Activated CD8-positive, alpha-beta T cell treated with anti-CD3 and anti-CD28 coated beads for 36 hours (primary cell): ENCODE results near the gene RAX. TPM values are rescaled to one million over a fixed set of nuclear protein-coding genes. Genes with fewer than 3 reads are reported as not detected.

Source experiments
- ATAC-seq: fragments of 200-7000 bp; cut with Tn5 transposase; one replicate; pipeline ENCODE4 v1.10.0; 2021; ENCODE audit warnings: mild to moderate bottlenecking, moderate library complexity
- CTCF ChIA-PET: fragments of 350-600 bp; sonication (Branson Sonifier 250); formaldehyde crosslinking; loops from one replicate; lab custom pipeline; 2021; ENCODE audit warnings: antibody characterized with exemption; lab: Charles Lee
- POLR2A ChIA-PET: fragments of 350-600 bp; sonication (Branson Sonifier 250); formaldehyde crosslinking; loops from one replicate; lab custom pipeline; 2021; ENCODE audit warnings: antibody characterized with exemption; lab: Charles Lee
- DNase-seq: peaks from one replicate; pipeline ENCODE4 v3.0.0-alpha.2; 2020
- H3K27ac Mint-ChIP-seq: one replicate; pipeline ENCODE4 v1.8.0; 2021; ENCODE audit warnings: mild to moderate bottlenecking, mixed read lengths
- H3K27me3 Mint-ChIP-seq: one replicate; pipeline ENCODE4 v1.8.0; 2021; ENCODE audit warnings: mixed read lengths
- H3K36me3 Mint-ChIP-seq: one replicate; pipeline ENCODE4 v1.8.0; 2021; ENCODE audit warnings: low read depth, mixed read lengths
- H3K4me1 Mint-ChIP-seq: one replicate; pipeline ENCODE4 v1.8.0; 2021; ENCODE audit warnings: low read depth, mixed read lengths
- H3K4me3 Mint-ChIP-seq: one replicate; pipeline ENCODE4 v1.8.0; 2021; ENCODE audit warnings: mild to moderate bottlenecking, moderate library complexity, mixed read lengths
- H3K9me3 Mint-ChIP-seq: one replicate; pipeline ENCODE4 v1.8.0; 2021; ENCODE audit warnings: mixed read lengths
- CTCF ChIP-seq: fragments of 200-600 bp; IDR thresholded peaks from one replicate; pipeline ENCODE4 v1.8.0; 2022; ENCODE audit warnings: antibody characterized with exemption, mild to moderate bottlenecking
- intact Hi-C: fragments of 100-400 bp; cut with micrococcal nuclease; formaldehyde crosslinking; loops from one replicate; pipeline ENCODE4 v1.10.0; 2022
- total RNA-seq, 2 experiments: library from RNA; stranded (reverse); gene quantifications; one replicate each; pipeline ENCODE4 v1.2.3, GENCODE V29; 2021

Gene RAX
- total RNA-seq, 2 experiments from 2014 or later: not detected

- POLR2A ChIA-PET: interaction anchor here (0.7 kb wide), 2 partner anchors 93 to 455 kb away, joined by 3 read pairs; no protein-coding TSS in a partner anchor
- CTCF ChIA-PET: interaction anchor here (0.5 to 11.4 kb wide), 25 partner anchors 9 to 231 kb away, joined by 3 to 219 read pairs (median 3); partner anchors contain the start of gene CPLX4
- intact Hi-C loops: loop anchor here (5.0 kb wide), 1 partner anchor 61 kb away; no protein-coding TSS in a partner anchor
- peaks cover 33% of the 10 kb centered on the region for H3K27me3 Mint-ChIP-seq
- H3K27ac Mint-ChIP-seq: no peak overlapping the region
- peak; percentile 91 for ATAC-seq
- no peaks in the 10 kb centered on the region for H3K9me3 Mint-ChIP-seq
- peak; percentile 83 for TF ChIP-seq CTCF
- H3K4me1 Mint-ChIP-seq: no peaks in the 10 kb centered on the region
- H3K36me3 Mint-ChIP-seq: no peaks in the 10 kb centered on the region
- peak; percentile 71 for DNase-seq
- H3K4me3 Mint-ChIP-seq: peak overlapping the region; percentile 36
These were observed 35.1 kb upstream of the RAX start for GRCh38 chr18:59308248-59308937.

- H3K9me3 Mint-ChIP-seq: no peaks in the 10 kb centered on the region
- intact Hi-C loops: loop anchor here (5.0 kb wide), 1 partner anchor 59 kb away; no protein-coding TSS in a partner anchor
- H3K27me3 Mint-ChIP-seq: peaks cover 30% of the 10 kb centered on the region
- H3K4me3 Mint-ChIP-seq: no peak overlapping the region
- CTCF ChIA-PET: interaction anchor here (11.4 kb wide), 1 partner anchor 95 kb away, joined by 219 read pairs; no protein-coding TSS in a partner anchor
- H3K4me1 Mint-ChIP-seq: no peaks in the 10 kb centered on the region
- no peak for ATAC-seq
- no peaks in the 10 kb centered on the region for H3K36me3 Mint-ChIP-seq
- no peak for TF ChIP-seq CTCF
- DNase-seq: no peak
- no peak overlapping the region for H3K27ac Mint-ChIP-seq
- POLR2A ChIA-PET: no interaction called here
These were observed 33.4 kb upstream of the RAX start for GRCh38 chr18:59306640-59307039.

- Mint-ChIP-seq H3K9me3 (no peaks in the 10 kb centered on the region), H3K27me3 (peaks cover 19% of the 10 kb centered on the region), H3K27ac (no peak overlapping the region), H3K4me3 (no peak overlapping the region), H3K4me1 (peaks cover 3% of the 10 kb centered on the region), H3K36me3 (no peaks in the 10 kb centered on the region)
- DNase-seq: no peak
- CTCF ChIA-PET: interaction anchor here (3.0 to 11.4 kb wide), 2 partner anchors 56 to 96 kb away, joined by 13 to 219 read pairs; no protein-coding TSS in a partner anchor
- intact Hi-C loops: loop anchor here (5.0 kb wide), 1 partner anchor 58 kb away; no protein-coding TSS in a partner anchor
- ATAC-seq: no peak
- POLR2A ChIA-PET: no interaction called here
- no peak for TF ChIP-seq CTCF
These were observed 32.0 kb upstream of the RAX start for GRCh38 chr18:59305295-59305694.

GRCh38 chr18:59303656-59304195, 30.5 kb upstream of the RAX start:
- Mint-ChIP-seq H3K4me3 (no peak overlapping the region), H3K27ac (no peak overlapping the region), H3K9me3 (no peaks in the 10 kb centered on the region), H3K4me1 (peaks cover 3% of the 10 kb centered on the region), H3K36me3 (no peaks in the 10 kb centered on the region), H3K27me3 (peaks cover 14% of the 10 kb centered on the region)
- no peak for ATAC-seq
- DNase-seq: no peak
- ChIA-PET POLR2A (no interaction called here), CTCF (interaction anchor here (1.0 to 3.0 kb wide), 4 partner anchors 32 to 99 kb away, joined by 3 to 45 read pairs (median 8); no protein-coding TSS in a partner anchor)
- intact Hi-C loops: no loop called here
- no peak for TF ChIP-seq CTCF

GRCh38 chr18:59303006-59303405, 29.8 kb upstream of the RAX start:
- ChIA-PET CTCF (interaction anchor here (1.7 to 3.0 kb wide), 3 partner anchors 54 to 100 kb away, joined by 4 to 45 read pairs (median 13); no protein-coding TSS in a partner anchor), POLR2A (no interaction called here)
- DNase-seq: no peak
- Mint-ChIP-seq H3K27ac (no peak overlapping the region), H3K27me3 (peaks cover 14% of the 10 kb centered on the region), H3K36me3 (no peaks in the 10 kb centered on the region), H3K4me1 (peaks cover 3% of the 10 kb centered on the region), H3K9me3 (no peaks in the 10 kb centered on the region), H3K4me3 (no peak overlapping the region)
- no peak for TF ChIP-seq CTCF
- intact Hi-C loops: no loop called here
- no peak for ATAC-seq
